Chondrocyte (in vitro differentiated cells): ENCODE measurements around the gene TTC32. TPM values are rescaled to one million over a fixed set of nuclear protein-coding genes. Genes with fewer than 3 reads are reported as not detected.

Source experiments
- DNase-seq: peaks from one replicate; pipeline ENCODE4 v3.0.0; 2021; ENCODE audit warnings: mixed read lengths, low spot score
- H3K27ac Mint-ChIP-seq: one replicate; pipeline ENCODE4 v1.8.0; 2021; ENCODE audit warnings: mild to moderate bottlenecking, moderate library complexity, mixed read lengths; ENCODE audit not compliant: unreplicated experiment
- H3K27me3 Mint-ChIP-seq: 2 replicates; pipeline ENCODE4 v1.8.0; 2021; ENCODE audit warnings: low read depth, mixed read lengths
- H3K36me3 Mint-ChIP-seq: 2 replicates; pipeline ENCODE4 v1.8.0; 2021; ENCODE audit warnings: low read depth, mixed read lengths
- H3K4me1 Mint-ChIP-seq: 2 replicates; pipeline ENCODE4 v1.8.0; 2021; ENCODE audit warnings: low read depth, mild to moderate bottlenecking, mixed read lengths
- H3K4me3 Mint-ChIP-seq: one replicate; pipeline ENCODE4 v1.8.0; 2021; ENCODE audit warnings: mild to moderate bottlenecking, moderate library complexity, mixed read lengths; ENCODE audit not compliant: unreplicated experiment
- H3K9me3 Mint-ChIP-seq: 2 replicates; pipeline ENCODE4 v1.8.0; 2021; ENCODE audit warnings: low read depth, mixed read lengths
- CTCF ChIP-seq: fragments of 200-600 bp; sonication (generic); IDR thresholded peaks from 2 replicates; pipeline ENCODE4 v1.5.0; 2021; ENCODE audit warnings: antibody characterized with exemption, mild to moderate bottlenecking, moderate library complexity
- total RNA-seq: library from RNA; stranded (reverse); gene quantifications from 3 replicates; pipeline ENCODE4 v1.2.1, GENCODE V29; 2021

The TTC32 gene
- total RNA-seq, 1 donor from 2014 or later, result 6.7 TPM

GRCh38 chr2:19873014-19873413 lies 28.8 kb downstream of the TTC32 start:
- Mint-ChIP-seq H3K4me1 (peaks cover 10% of the 10 kb centered on the region), H3K9me3 (no peaks in the 10 kb centered on the region), H3K27me3 (no peaks in the 10 kb centered on the region), H3K4me3 (no peak overlapping the region), H3K27ac (no peak overlapping the region), H3K36me3 (no peaks in the 10 kb centered on the region)
- DNase-seq, result no peak
- no peak for TF ChIP-seq CTCF

- Mint-ChIP-seq H3K36me3 (no peaks in the 10 kb centered on the region), H3K9me3 (no peaks in the 10 kb centered on the region), H3K27me3 (no peaks in the 10 kb centered on the region), H3K4me3 (no peak overlapping the region), H3K27ac (no peak overlapping the region), H3K4me1 (peaks cover 10% of the 10 kb centered on the region)
- DNase-seq, result no peak
- no peak for TF ChIP-seq CTCF
Measured at GRCh38 chr2:19872302-19872701, 29.5 kb downstream of the TTC32 start.

- no peak for TF ChIP-seq CTCF
- H3K27ac Mint-ChIP-seq, result no peak overlapping the region
- H3K4me3 Mint-ChIP-seq, result no peak overlapping the region
- no peak for DNase-seq
- H3K36me3 Mint-ChIP-seq, result no peaks in the 10 kb centered on the region
- H3K4me1 Mint-ChIP-seq, result peaks cover 10% of the 10 kb centered on the region
- H3K27me3 Mint-ChIP-seq, result no peaks in the 10 kb centered on the region
- no peaks in the 10 kb centered on the region for H3K9me3 Mint-ChIP-seq
Measured at GRCh38 chr2:19871836-19872235, 29.9 kb downstream of the TTC32 start.

GRCh38 chr2:19870792-19871191 lies 31.0 kb downstream of the TTC32 start:
- Mint-ChIP-seq H3K27ac (no peak overlapping the region), H3K36me3 (no peaks in the 10 kb centered on the region), H3K27me3 (no peaks in the 10 kb centered on the region), H3K4me3 (no peak overlapping the region), H3K4me1 (peaks cover 10% of the 10 kb centered on the region), H3K9me3 (no peaks in the 10 kb centered on the region)
- no peak for DNase-seq
- no peak for TF ChIP-seq CTCF

GRCh38 chr2:19868701-19869580 lies 32.8 kb downstream of the TTC32 start:
- H3K4me1 Mint-ChIP-seq, result peaks cover 10% of the 10 kb centered on the region
- no peak for DNase-seq
- TF ChIP-seq CTCF, result no peak
- no peak overlapping the region for H3K27ac Mint-ChIP-seq
- no peaks in the 10 kb centered on the region for H3K36me3 Mint-ChIP-seq
- H3K27me3 Mint-ChIP-seq, result no peaks in the 10 kb centered on the region
- no peaks in the 10 kb centered on the region for H3K9me3 Mint-ChIP-seq
- peak overlapping the region; percentile 75 for H3K4me3 Mint-ChIP-seq
